Left lung (tissue), 10 donors: ENCODE measurements around the gene PRPS2. TPM values are rescaled to one million over a fixed set of nuclear protein-coding genes. Genes with fewer than 3 reads are reported as not detected.

Experiments
- ATAC-seq: fragments of 200-7000 bp; cut with Tn5 transposase; one replicate; pipeline ENCODE4 v1.9.1; 2020; ENCODE audit warnings: moderate library complexity
- DNase-seq, 4 donors: peaks; one replicate each; pipeline ENCODE4 v3.0.0-alpha.2; 2013 to 2020
- H3K27ac ChIP-seq, 2 donors: fragments of 200-600 bp; sonication (generic) in 1 of 2; one replicate each; pipeline versions ENCODE4 v1.5.0 to v1.8.0; 2020 to 2021
- H3K27me3 ChIP-seq, 2 donors: fragments of 200-600 bp; sonication (generic) in 1 of 2; one replicate each; pipeline versions ENCODE4 v1.5.0 to v1.8.0; 2020 to 2021
- H3K36me3 ChIP-seq, 2 donors: fragments of 200-600 bp; sonication (generic) in 1 of 2; one replicate each; pipeline versions ENCODE4 v1.5.0 to v1.8.0; 2020 to 2021
- H3K4me1 ChIP-seq, 2 donors: fragments of 200-600 bp; one replicate each; pipeline ENCODE4 v1.8.0; 2021
- H3K4me3 ChIP-seq, 2 donors: fragments of 200-600 bp; sonication (generic) in 1 of 2; one replicate each; pipeline versions ENCODE4 v1.5.0 to v1.8.0; 2020 to 2021; ENCODE audit warnings: mild to moderate bottlenecking in 1 of 2
- H3K9me3 ChIP-seq, 2 donors: fragments of 200-600 bp; sonication (generic) in 1 of 2; one replicate each; pipeline versions ENCODE4 v1.5.0 to v1.8.0; 2020 to 2021
- intact Hi-C, 2 donors: fragments of 100-400 bp; cut with DNase I; formaldehyde crosslinking; loops; one replicate each; pipeline versions ENCODE4 v1.11.2 to v1.14.2; 2022
- polyA plus RNA-seq, 6 donors: library from polyadenylated mRNA; unstranded; fragments of 120-200 nt; gene quantifications; one replicate each; pipeline ENCODE4 v1.2.1, GENCODE V29; 2013; ENCODE audit not compliant: insufficient read length in 6 of 6
- total RNA-seq, 2 donors: library from RNA; stranded (reverse); fragmentation: NEBNext Ultra II Directional; extraction: Animal tissue kit (Norgen Biotek cat#: 25700); gene quantifications; one replicate each; pipeline ENCODE4 v1.2.1, GENCODE V29; 2021
- TF ChIP-seq, protein P1 (sequence below), 2 donors: fragments of 200-600 bp; sonication (generic) in 1 of 2; IDR thresholded peaks; one replicate each; pipeline versions ENCODE4 v1.5.0 to v1.8.0; 2021; ENCODE audit warnings: antibody characterized with exemption in 2 of 2
- donor health status: DM: no; HTN: yes; CAD: no.
- donor health status: DM: no; HTN: no; CAD: no.

Gene PRPS2
- total and polyA plus RNA-seq, 8 donors = 29.2 to 36.4 (median 32.5) TPM

DNA sequence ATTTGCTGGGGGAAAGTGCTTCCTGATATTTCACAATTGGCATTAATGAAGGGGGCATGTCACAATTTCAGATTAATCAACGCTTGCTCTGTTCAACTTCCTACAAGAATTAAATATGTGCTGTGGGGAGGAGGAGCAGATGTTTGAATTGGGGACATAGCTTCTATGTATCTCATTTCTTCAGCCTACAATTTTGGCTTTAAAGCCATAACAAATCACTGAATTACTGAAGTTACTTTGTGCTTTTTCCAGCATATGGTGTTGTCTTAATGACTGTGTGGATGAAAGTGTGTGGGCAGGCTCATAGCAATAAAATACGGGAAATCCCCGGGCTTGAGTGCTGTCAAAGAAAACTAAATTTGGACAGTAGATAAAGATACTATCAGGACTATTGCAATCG, 76.5 kb downstream of the PRPS2 start:
- no peaks in the 10 kb centered on the region for H3K9me3 ChIP-seq
- H3K27me3 ChIP-seq = no peaks in the 10 kb centered on the region
- no peak for ATAC-seq
- no peaks in the 10 kb centered on the region for H3K36me3 ChIP-seq
- H3K4me1 ChIP-seq = no peaks in the 10 kb centered on the region
- intact Hi-C loops = no loop called here
- H3K4me3 ChIP-seq = no peak overlapping the region
- peak in 2 of 4 donors; percentile 42 to 68 for DNase-seq
- no peak overlapping the region for H3K27ac ChIP-seq
- TF ChIP-seq, protein P1, sequence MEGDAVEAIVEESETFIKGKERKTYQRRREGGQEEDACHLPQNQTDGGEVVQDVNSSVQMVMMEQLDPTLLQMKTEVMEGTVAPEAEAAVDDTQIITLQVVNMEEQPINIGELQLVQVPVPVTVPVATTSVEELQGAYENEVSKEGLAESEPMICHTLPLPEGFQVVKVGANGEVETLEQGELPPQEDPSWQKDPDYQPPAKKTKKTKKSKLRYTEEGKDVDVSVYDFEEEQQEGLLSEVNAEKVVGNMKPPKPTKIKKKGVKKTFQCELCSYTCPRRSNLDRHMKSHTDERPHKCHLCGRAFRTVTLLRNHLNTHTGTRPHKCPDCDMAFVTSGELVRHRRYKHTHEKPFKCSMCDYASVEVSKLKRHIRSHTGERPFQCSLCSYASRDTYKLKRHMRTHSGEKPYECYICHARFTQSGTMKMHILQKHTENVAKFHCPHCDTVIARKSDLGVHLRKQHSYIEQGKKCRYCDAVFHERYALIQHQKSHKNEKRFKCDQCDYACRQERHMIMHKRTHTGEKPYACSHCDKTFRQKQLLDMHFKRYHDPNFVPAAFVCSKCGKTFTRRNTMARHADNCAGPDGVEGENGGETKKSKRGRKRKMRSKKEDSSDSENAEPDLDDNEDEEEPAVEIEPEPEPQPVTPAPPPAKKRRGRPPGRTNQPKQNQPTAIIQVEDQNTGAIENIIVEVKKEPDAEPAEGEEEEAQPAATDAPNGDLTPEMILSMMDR (IDR thresholded peaks at IDR 0.05) = no peak

GRCh38 chrX:12868747-12869146, 77.5 kb downstream of the PRPS2 start:
- Histone ChIP-seq H3K27ac (no peak overlapping the region), H3K4me1 (no peaks in the 10 kb centered on the region), H3K36me3 (no peaks in the 10 kb centered on the region), H3K4me3 (no peak overlapping the region), H3K9me3 (no peaks in the 10 kb centered on the region), H3K27me3 (no peaks in the 10 kb centered on the region)
- DNase-seq (no peak), ATAC-seq (no peak)
- TF ChIP-seq, protein P1 (IDR thresholded peaks at IDR 0.05) = no peak
- intact Hi-C loops = no loop called here

- no peak for ATAC-seq
- H3K27ac ChIP-seq = no peak overlapping the region
- DNase-seq = peak in 2 of 4 donors; percentile 45 to 56
- H3K9me3 ChIP-seq = no peaks in the 10 kb centered on the region
- H3K4me1 ChIP-seq = peaks cover 0 to 5% of the 10 kb centered on the region in 2 donors
- H3K4me3 ChIP-seq = no peak overlapping the region
- H3K36me3 ChIP-seq = no peaks in the 10 kb centered on the region
- H3K27me3 ChIP-seq = no peaks in the 10 kb centered on the region
- intact Hi-C loops = no loop called here
- TF ChIP-seq, protein P1 (IDR thresholded peaks at IDR 0.05) = no peak
These were observed 80.0 kb downstream of the PRPS2 start for GRCh38 chrX:12871257-12871656.

DNA sequence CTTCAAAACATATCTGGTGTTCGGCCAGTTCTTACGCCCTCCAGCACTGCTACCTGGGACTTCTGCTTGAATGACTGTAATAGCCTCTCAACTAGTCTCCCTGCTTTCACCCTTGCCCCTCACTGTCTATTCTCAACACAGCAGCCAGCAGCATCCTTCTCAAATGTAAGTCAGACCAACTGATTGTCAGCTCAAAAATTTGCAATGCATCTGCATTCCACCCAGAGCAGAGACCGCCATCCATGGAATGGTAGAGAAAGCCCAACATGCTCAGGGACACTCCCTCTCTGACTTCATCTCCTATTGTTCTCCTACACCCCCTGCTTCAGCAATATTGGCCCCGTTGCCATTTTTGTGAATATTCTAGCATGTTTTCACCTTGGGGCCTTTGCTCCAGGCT, 81.5 kb downstream of the PRPS2 start:
- Histone ChIP-seq H3K27me3 (no peaks in the 10 kb centered on the region), H3K9me3 (no peaks in the 10 kb centered on the region), H3K4me3 (no peak overlapping the region), H3K36me3 (no peaks in the 10 kb centered on the region), H3K27ac (no peak overlapping the region), H3K4me1 (peaks cover 0 to 5% of the 10 kb centered on the region in 2 donors)
- TF ChIP-seq, protein P1 (IDR thresholded peaks at IDR 0.05) = no peak
- intact Hi-C loops = no loop called here
- ATAC-seq (no peak), DNase-seq (no peak)

Other genes starting within 250 kb of the PRPS2 start
- 1 to 10 TPM; 3.1 to 3.4 TPM for gene TLR7, start 75.7 kb downstream of the PRPS2 start, total RNA-seq
- gene TLR7, start 75.7 kb downstream of the PRPS2 start, polyA plus RNA-seq = 1 to 10 TPM in 4 of 6 donors, under 1 TPM in 2; 0.84 to 1.4 (median 1.2) TPM
- 10 to 100 TPM in 1 of 2 donors, 1 to 10 TPM in 1; 5.7 to 24.6 TPM for gene TLR8, start 115.2 kb downstream of the PRPS2 start, total RNA-seq
- gene TLR8, start 115.2 kb downstream of the PRPS2 start, polyA plus RNA-seq = under 1 TPM; 0.31 to 0.60 (median 0.50) TPM
- gene TMSB4X, start 183.7 kb downstream of the PRPS2 start, total RNA-seq = 1,000 to 10,000 TPM; 4,574 to 4,791 TPM
- gene TMSB4X, start 183.7 kb downstream of the PRPS2 start, polyA plus RNA-seq = 1,000 to 10,000 TPM; 3,301 to 3,721 (median 3,470) TPM